Keratinocyte (primary cell): ENCODE data around the gene DST. TPM values are rescaled to one million over a fixed set of nuclear protein-coding genes. Genes with fewer than 3 reads are reported as not detected.

Source experiments
- DNase-seq: peaks from one replicate; pipeline ENCODE4 v3.0.0-alpha.2; 2011; ENCODE audit warnings: low read depth, missing footprints, low spot score
- FAIRE-seq: peaks from 2 replicates; lab custom pipeline; 2011; peaks lifted over from hg19 to GRCh38; lab: Jason Lieb, UNC
- H2AFZ ChIP-seq: 2 replicates; pipeline ENCODE4 v1.6.0; 2012; ENCODE audit warnings: low read length, control low read depth, inconsistent platforms; ENCODE audit not compliant: control insufficient read depth
- H3K27ac ChIP-seq: 2 replicates; pipeline ENCODE4 v1.5.1; 2011; ENCODE audit warnings: low read length; ENCODE audit not compliant: control insufficient read depth, insufficient read depth
- H3K27me3 ChIP-seq: 3 replicates; pipeline ENCODE4 v1.6.0; 2011; ENCODE audit warnings: low read length; ENCODE audit not compliant: control insufficient read depth, insufficient read depth; ENCODE audit errors: extremely low read depth
- H3K36me3 ChIP-seq, 2 experiments: 2 replicates in 1 of 2; 3 replicates in 1 of 2; pipeline ENCODE4 v1.5.1; 2011; ENCODE audit warnings: low read length in 2 of 2, mild to moderate bottlenecking in 1 of 2; ENCODE audit not compliant: control insufficient read depth in 2 of 2, insufficient read depth in 2 of 2; ENCODE audit errors: extremely low read depth in 1 of 2
- H3K4me1 ChIP-seq: 3 replicates; pipeline ENCODE4 v1.5.1; 2011; ENCODE audit warnings: low read length; ENCODE audit not compliant: control insufficient read depth, insufficient read depth; ENCODE audit errors: extremely low read depth
- H3K4me2 ChIP-seq: 3 replicates; pipeline ENCODE4 v1.6.0; 2011; ENCODE audit warnings: low read depth, low read length; ENCODE audit not compliant: control insufficient read depth, insufficient read depth; ENCODE audit errors: extremely low read depth
- H3K4me3 ChIP-seq, 3 experiments: fragments of 200-600 bp in 1 of 3; sonication (generic) in 1 of 3; 2 replicates in 2 of 3; 3 replicates in 1 of 3; pipeline ENCODE4 v1.5.1; 2011 to 2016; ENCODE audit warnings: low read length in 3 of 3, mild to moderate bottlenecking in 3 of 3, control low read depth in 2 of 3, inconsistent platforms in 1 of 3, low read depth in 1 of 3, mixed read lengths in 1 of 3, mixed run types in 1 of 3, moderate library complexity in 1 of 3; ENCODE audit not compliant: control insufficient read depth in 2 of 3, insufficient read depth in 2 of 3; ENCODE audit errors: extremely low read depth in 1 of 3
- H3K79me2 ChIP-seq: 2 replicates; pipeline ENCODE4 v1.6.0; 2012; ENCODE audit warnings: low read length; ENCODE audit not compliant: control insufficient read depth, insufficient read depth
- H3K9ac ChIP-seq: 3 replicates; pipeline ENCODE4 v1.6.0; 2011; ENCODE audit warnings: low read length; ENCODE audit not compliant: control insufficient read depth, insufficient read depth; ENCODE audit errors: extremely low read depth
- H3K9me1 ChIP-seq: 3 replicates; pipeline ENCODE4 v1.6.0; 2011; ENCODE audit warnings: low read length; ENCODE audit not compliant: control insufficient read depth, insufficient read depth; ENCODE audit errors: extremely low read depth
- H3K9me3 ChIP-seq: 2 replicates; pipeline ENCODE4 v1.5.1; 2012; ENCODE audit warnings: low read depth, low read length; ENCODE audit not compliant: control insufficient read depth
- H4K20me1 ChIP-seq: 3 replicates; pipeline ENCODE4 v1.6.0; 2011; ENCODE audit warnings: low read length; ENCODE audit not compliant: control insufficient read depth, insufficient read depth; ENCODE audit errors: extremely low read depth
- CTCF ChIP-seq, 3 experiments: IDR thresholded peaks in 1 of 3; conservative IDR thresholded peaks in 1 of 3; optimal IDR thresholded peaks in 1 of 3; 2 replicates in 2 of 3; 3 replicates in 1 of 3; pipeline versions ENCODE3 to v1.5.1; 2011; ENCODE audit warnings: low read length in 3 of 3, mild to moderate bottlenecking in 3 of 3, moderate library complexity in 2 of 3, control low read depth in 1 of 3, inconsistent platforms in 1 of 3; ENCODE audit not compliant: insufficient read depth in 2 of 3; ENCODE audit errors: extremely low read depth in 1 of 3
- EZH2 ChIP-seq: IDR thresholded peaks from one replicate; pipeline ENCODE4 v1.6.1; 2012; ENCODE audit warnings: inconsistent platforms, mild to moderate bottlenecking, low read length, moderate library complexity
- dilution Hi-C: fragments of 300-500 bp; cut with MboI; formaldehyde crosslinking; loops from one replicate; pipeline ENCODE4 v1.7.0; 2020; ENCODE audit warnings: low sequenced_read_pairs; ENCODE audit not compliant: extremely low pct_ligation_motif_present
- polyA plus RNA-seq, 5 experiments: library from polyadenylated mRNA; depleted of rRNA in 3 of 5; stranded (reverse) in 3 of 5; stranded (forward) in 1 of 5; unstranded in 1 of 5; fragments of >200 nt; gene quantifications; 1 replicate in 1 of 5; 2 replicates in 3 of 5; 3 replicates in 1 of 5; pipeline versions ENCODE4 v1.2.1 to v1.2.3, GENCODE V29; 2011 to 2012; ENCODE audit warnings: missing spikeins in 2 of 5, low read depth in 1 of 5, low replicate concordance in 1 of 5

DST gene
- polyA plus RNA-seq, 1 donor (not counting 4 experiments of a cell fraction or from before 2014, with no cell fraction given) = 455 TPM

GRCh38 chr6:56613247-56613851 is 29.3 kb downstream of the DST start:
- peaks cover 21 to 25% of the 10 kb centered on the region in 2 experiments for H3K36me3 ChIP-seq
- FAIRE-seq (peak; percentile 29), DNase-seq (no peak)
- no peak overlapping the region for H3K9ac ChIP-seq
- no peaks in the 10 kb centered on the region for H4K20me1 ChIP-seq
- H3K27ac ChIP-seq = no peak overlapping the region
- dilution Hi-C loops = no loop called here
- H3K4me3 ChIP-seq = no peak overlapping the region
- H3K4me2 ChIP-seq = no peak overlapping the region
- H3K9me3 ChIP-seq = no peaks in the 10 kb centered on the region
- no peaks in the 10 kb centered on the region for H3K9me1 ChIP-seq
- no peak overlapping the region for H2AFZ ChIP-seq
- no peaks in the 10 kb centered on the region for H3K4me1 ChIP-seq
- TF ChIP-seq CTCF (optimal IDR thresholded peaks at IDR 0.05 in 1 of 3, IDR thresholded peaks at IDR 0.05 in 1 of 3, conservative IDR thresholded peaks at IDR 0.05 in 1 of 3; ENCODE audit: extremely low read depth in 1 of 3, insufficient read depth in 2 of 3, low read length in 3 of 3) = no peak
- TF ChIP-seq EZH2 = no peak
- no peaks in the 10 kb centered on the region for H3K27me3 ChIP-seq
- no peaks in the 10 kb centered on the region for H3K79me2 ChIP-seq

GRCh38 chr6:56608332-56608731 is 34.4 kb downstream of the DST start:
- no peak for FAIRE-seq
- Histone ChIP-seq H3K9me3 (no peaks in the 10 kb centered on the region), H3K27ac (no peak overlapping the region), H3K9me1 (no peaks in the 10 kb centered on the region), H3K36me3 (peaks cover 0 to 4% of the 10 kb centered on the region in 2 experiments), H3K27me3 (no peaks in the 10 kb centered on the region), H3K9ac (no peak overlapping the region), H3K4me1 (no peaks in the 10 kb centered on the region), H4K20me1 (no peaks in the 10 kb centered on the region), H2AFZ (no peak overlapping the region), H3K4me3 (no peak overlapping the region), H3K4me2 (no peak overlapping the region), H3K79me2 (no peaks in the 10 kb centered on the region)
- no peak for DNase-seq
- dilution Hi-C loops = no loop called here
- TF ChIP-seq CTCF (optimal IDR thresholded peaks at IDR 0.05 in 1 of 3, IDR thresholded peaks at IDR 0.05 in 1 of 3, conservative IDR thresholded peaks at IDR 0.05 in 1 of 3; ENCODE audit: extremely low read depth in 1 of 3, insufficient read depth in 2 of 3, low read length in 3 of 3) (no peak), EZH2 (no peak)
